Measurements from ENCODE around the gene MRPS18B.

Gene MRPS18B

GRCh38 chr6:30603961-30604360, 13.7 kb upstream of the MRPS18B start:
- DNase-seq (ENCODE audit: low spot score) = no peak

GRCh38 chr6:30610065-30610464, 7.6 kb upstream of the MRPS18B start:
- DNase-seq (ENCODE audit: low spot score) = no peak

DNA sequence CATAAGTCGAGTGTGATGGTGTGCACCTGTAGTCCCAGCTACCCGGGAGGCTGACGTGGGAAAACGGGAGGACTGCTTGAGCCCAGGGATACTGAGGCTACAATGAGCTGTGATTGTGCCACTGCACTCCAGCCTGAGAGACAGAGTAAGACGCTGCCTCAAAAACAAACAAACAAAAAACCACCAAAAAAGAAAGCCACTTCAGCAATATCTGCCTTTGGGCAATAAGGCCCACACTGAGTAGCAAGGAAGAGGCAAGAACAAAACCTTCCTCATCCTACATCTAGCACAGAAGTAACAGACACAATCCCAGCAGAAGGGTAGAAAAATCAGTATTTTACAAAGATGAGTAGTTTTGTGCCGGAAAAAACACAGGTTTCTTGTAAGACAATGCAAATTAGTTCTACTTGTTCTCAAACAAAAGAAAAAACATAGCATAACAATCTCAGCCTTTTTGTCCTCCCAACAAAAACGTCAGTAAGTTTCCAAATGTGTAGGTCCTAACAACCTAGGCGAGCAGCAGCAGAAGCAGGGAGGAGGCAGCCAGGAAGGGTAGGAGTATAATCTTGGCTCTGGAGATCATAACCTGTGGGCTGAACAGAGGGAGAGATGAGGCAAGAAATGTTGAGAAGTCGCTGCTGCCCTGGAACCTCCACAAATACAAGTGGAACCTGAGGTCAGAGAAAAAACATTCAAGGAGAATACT, 6.3 kb upstream of the MRPS18B start:
- no peak for DNase-seq (ENCODE audit: low spot score)

DNA sequence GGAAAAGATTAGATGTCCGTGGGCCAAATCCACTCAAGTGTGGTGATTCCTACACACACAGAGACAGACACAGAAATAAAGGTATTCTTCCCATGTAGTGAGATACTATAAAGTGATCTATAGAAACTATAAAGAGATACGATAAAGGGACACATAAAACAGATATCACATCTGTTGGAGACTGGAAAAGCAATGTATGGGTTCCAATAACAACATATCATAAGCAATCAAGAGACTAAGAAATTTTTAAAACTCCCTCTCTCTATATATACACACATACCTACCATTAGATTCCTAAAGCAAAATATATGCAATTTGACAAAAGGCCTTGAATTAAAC, 5.8 kb upstream of the MRPS18B start:
- no peak for DNase-seq (ENCODE audit: low spot score)

GRCh38 chr6:30612213-30612612, 5.4 kb upstream of the MRPS18B start:
- DNase-seq (ENCODE audit: low spot score) = no peak

- DNase-seq (ENCODE audit: low spot score) = no peak
Observed at GRCh38 chr6:30612687-30613248, 4.9 kb upstream of the MRPS18B start.

DNA sequence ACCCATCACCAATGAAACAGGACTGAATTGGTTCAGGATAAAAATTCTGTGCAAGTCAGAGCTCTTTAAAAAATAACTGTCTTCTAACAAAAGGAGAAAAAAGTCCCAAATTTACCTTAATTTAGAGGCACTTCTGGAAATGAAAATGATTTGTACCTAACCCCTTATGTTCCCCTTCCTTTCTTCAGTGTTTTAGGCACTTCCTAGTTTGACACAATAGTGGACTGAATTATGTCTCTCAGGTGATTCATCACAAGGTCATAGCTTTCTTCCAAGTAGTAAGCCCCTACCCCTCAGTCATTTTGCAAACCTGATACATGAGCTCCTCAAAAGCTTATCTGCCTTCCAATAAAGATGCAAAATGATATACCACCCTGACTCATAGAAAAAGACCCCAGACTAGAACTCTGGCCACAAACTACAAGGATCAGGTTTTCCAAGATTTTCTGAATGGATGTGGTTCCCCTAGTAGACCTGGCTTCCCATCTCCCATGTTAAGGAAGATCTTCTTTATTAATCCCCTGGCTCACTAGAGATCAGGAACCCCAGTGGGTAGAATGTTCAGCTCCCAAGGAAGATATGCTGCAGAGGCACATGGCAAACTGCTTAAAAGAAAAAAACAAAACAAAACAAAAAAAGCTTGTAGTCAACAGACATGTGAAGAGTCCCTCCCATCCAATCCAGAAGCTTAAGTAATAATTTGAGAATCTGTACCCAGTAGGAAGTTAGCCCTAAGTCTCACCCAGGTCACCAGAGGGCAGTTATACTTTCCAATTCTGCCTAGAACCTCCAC, 4.2 kb upstream of the MRPS18B start:
- no peak for DNase-seq (ENCODE audit: low spot score)

DNA sequence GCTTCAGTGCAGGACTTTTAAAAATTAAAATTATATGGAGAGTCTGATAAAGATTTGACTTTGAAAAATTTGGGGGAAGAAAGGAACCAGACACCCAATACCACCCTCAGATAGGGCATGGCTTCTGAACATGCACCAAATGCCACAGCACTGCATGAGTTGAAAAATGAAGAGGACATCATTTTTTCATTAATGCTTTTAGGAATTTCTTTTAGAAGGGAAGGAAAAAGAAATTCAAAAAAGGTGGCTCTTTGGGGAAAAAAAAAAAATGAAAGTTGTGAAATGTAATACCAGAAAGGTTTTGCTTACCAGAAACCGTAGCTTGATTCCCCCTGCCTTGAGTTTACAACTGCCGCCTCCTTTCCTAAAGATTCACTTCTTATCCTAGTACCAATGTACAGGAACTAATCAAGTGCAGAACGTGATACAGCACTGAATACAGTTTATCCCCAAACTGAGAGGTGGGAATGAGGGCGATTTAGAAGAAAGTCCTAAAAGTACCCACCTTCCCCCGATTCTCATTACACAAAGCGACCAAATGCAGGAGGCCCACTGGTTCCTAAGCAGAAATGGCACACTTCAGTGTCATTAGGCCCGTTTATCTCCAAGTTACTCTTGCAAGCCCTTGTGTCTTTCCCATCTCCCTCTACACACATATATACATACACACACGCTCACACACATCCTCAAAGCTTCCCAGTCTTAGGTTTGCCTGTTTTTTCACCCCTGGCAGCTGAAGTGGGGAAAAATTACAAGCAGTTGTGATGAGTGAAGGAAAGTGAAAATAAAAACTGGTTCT, 3.4 kb upstream of the MRPS18B start:
- no peak for DNase-seq (ENCODE audit: low spot score)

- peak; percentile 85 for DNase-seq (ENCODE audit: low spot score)
Observed at GRCh38 chr6:30614843-30615218, 2.8 kb upstream of the MRPS18B start.

DNA sequence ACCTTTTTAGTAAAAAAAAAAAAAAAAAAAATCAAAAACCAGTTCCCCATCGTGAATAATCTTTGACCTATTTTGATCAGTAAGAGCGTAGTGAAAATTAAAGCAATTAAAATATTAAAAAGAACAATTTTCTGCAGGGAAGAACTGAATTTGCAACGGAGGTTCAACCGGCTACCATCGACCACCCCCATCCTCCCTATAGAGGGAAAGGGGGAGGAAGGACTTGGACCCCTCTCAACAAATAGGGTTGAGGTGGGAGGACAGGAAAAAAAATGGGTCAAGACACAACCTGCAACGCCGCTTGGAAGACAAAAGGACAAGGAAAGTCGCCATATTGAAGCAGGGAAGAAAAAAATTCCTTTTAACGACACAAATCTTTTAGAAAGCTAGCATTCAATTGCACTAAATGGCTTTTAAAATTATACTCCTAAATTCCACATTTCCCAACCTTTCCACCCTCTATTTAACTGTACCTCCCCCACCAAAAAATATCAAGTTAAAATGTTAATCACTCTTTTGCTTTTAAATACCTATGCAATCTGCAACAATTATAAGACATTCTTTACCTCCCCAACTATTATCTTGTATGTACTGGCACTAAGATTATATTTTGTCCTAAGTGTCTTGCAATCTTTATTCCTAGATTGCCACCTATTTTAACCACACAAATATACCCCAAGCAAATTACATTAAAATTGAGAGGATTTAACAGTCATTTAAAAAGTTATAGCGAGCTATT, 2.3 kb upstream of the MRPS18B start:
- peak; percentile 48 for DNase-seq (ENCODE audit: low spot score)

DNA sequence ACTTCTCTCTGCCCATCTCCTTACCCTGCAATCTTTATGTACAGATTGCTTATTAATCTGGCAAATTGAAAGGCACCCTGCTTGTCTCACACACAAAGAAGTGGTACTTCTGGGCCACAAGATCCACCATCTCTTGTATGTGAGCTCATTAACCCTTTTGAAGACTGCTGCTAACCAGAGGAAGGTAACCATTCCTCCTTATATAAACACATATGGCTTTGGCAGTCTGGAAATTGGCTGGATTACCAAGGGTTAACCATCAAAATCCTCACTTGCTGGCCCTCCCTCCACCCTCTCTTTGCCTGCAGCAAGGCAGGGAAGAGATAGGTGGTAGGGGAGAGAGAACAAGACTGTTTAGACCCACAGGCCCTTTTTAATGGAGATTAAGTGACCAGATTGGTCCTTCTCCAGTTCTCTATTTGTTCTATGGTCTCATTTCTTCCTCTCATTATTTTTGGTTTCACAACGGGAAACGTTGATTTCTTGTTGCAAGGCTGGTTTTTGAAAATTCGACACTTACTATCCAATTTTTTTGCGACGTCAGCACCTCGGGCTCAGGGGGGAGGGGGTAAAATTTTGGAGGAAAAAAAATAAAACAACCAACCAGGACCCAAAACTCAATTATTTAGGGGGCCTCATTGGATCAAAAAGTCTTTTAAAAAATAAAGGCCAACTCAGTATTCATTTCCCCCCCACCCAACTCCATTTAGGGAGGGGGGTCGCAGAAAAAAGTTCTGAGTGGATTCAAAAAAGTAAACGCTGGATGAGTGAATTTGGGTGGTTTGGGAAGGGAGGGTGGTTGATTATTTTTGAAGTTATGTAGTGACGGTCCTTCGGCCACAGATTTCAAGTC, 1.5 kb upstream of the MRPS18B start:
- no peak for DNase-seq (ENCODE audit: low spot score)

DNA sequence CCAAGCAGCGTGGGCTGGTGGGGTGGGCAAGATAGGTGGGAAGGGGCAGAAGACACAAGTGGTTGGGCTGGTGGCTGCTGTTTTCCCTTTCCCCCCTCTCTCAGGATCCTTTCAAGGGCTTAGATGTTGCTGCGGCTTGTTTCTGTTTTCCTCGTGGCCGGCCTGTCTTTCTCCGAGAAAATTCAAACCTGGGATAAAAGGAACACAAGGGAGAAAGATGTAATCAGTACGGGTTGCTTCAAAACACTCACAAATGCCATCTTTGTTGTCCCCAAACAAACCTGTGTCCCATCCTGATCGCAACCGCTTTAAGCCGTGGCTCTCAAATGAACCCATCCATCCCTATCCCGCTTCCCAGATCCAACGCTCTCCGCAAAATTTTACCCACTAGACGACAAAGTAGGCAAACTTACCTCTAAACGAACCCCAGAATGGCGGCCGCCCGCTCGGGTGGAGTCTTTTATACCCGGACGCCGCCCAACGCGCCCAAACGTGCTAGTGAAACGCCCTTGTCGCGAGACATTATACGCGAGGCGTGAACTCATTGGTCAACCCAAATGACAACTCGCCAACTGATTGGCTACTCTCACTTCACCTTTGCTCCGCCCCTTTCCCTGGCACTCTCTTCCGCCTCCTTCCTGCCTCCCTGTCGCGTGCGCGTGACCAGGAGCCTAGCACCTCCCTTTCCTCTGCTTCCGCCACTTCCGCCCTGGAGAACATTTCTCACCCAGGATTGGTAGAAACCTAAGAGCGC, 652 bp upstream of the MRPS18B start, which contains the start of gene PPP1R10:
PPP1R10 (minus strand) TSS at position 433 of the 754 bp plus-strand sequence. CDS start 7,299 bp downstream, outside the sequence.
- peak; percentile 88 for DNase-seq (ENCODE audit: low spot score)

DNA sequence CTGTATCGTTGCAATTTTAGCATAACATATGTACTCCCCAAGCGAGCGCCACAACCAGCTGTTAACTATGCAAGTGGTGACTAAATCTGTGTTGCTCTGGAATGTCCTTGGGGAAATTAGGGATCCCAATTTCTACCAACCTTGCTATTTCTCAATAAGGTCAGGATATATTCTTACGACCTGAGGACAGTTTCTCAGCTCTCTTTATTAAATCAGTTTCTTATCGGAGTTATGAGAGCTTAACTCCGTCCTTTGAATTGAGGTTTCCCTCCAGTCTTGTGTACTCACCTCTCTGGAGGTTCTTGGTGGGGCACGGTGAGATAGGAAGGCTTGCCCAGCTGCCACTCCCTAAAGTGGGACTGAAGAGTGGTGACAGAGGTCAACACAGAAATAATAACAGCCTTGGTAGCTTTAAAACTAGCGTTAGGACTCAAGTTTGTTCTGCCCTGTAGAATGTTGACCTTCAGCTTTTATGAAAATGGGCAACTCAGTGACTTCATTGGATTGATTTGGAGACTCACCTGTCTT, 694 bp downstream of the MRPS18B start:
- no peak for DNase-seq (ENCODE audit: low spot score)

DNA sequence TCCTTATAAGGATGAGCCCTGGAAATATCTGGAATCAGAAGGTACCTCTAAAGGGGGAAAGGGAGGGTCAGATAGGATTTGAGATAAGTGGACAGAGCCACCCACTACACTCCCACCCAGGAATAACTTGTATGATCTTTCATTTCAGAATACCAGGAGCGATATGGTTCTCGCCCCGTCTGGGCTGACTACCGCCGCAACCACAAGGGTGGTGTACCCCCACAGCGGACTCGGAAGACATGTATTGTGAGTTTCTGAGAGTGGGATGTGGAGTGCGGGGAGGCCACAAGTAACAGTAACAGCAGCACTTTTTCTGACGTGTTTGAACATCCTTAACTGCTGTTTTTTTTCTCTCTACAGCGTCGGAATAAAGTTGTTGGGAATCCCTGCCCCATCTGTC, 1.9 kb downstream of the MRPS18B start:
- no peak for DNase-seq (ENCODE audit: low spot score)

GRCh38 chr6:30625511-30625910, 7.9 kb downstream of the MRPS18B start:
- DNase-seq (ENCODE audit: low spot score) = no peak

GRCh38 chr6:30626484-30627366, 9.1 kb downstream of the MRPS18B start, which contains the start of gene ATAT1:
TSS of gene ATAT1 (plus strand) at chr6:30626874.
- peak; percentile 94 for DNase-seq (ENCODE audit: low spot score)

DNA sequence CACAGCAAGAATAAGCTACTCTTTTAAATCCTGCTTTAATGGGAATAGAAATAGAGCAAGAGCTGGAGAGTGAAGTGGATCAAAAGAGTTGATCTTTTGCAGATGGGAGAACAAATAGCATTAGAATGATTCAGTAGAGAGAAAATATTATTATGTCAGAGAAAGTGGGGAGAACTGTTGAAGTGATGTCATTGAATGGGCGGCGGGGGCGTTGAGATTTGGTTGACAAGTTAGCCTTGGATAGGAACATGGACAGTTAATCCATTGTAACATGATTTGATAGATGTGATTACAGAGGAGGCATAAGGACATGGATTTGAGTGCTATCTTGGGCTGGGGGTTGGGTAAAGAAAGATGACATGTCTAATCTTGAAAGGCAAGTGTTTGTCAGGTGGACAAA, 18.2 kb downstream of the MRPS18B start:
- DNase-seq (ENCODE audit: low spot score) = no peak

- no peak for DNase-seq (ENCODE audit: low spot score)
Observed at GRCh38 chr6:30640481-30640880, 22.8 kb downstream of the MRPS18B start.

GRCh38 chr6:30641048-30641447, 23.4 kb downstream of the MRPS18B start:
- no peak for DNase-seq (ENCODE audit: low spot score)
